Tibial artery (tissue), 4 donors: ENCODE results near the gene CCDC141.
"Not testable (repeated sequence)": the region's sequence is repeated elsewhere in the genome, so short reads cannot be mapped to it uniquely, and the experiment has no call there.

Experiments used
- DNase-seq, 2 donors: peaks; one replicate each; pipeline ENCODE4 v3.0.0-alpha.2; 2019
- H3K27ac ChIP-seq, 2 donors: fragments of 200-600 bp; sonication (generic) in 1 of 2; 1 replicate in 1 of 2; 2 replicates in 1 of 2; pipeline ENCODE4 v1.5.1; 2018 to 2019; ENCODE audit warnings: mild to moderate bottlenecking in 1 of 2
- H3K27me3 ChIP-seq, 2 donors: fragments of 200-600 bp; sonication (generic) in 1 of 2; one replicate each; pipeline versions ENCODE4 v1.5.1 to v1.6.0; 2016 to 2019
- H3K36me3 ChIP-seq, 3 donors: fragments of 200-600 bp; sonication (generic) in 2 of 3; one replicate each; pipeline ENCODE4 v1.5.1; 2016 to 2019; ENCODE audit warnings: mild to moderate bottlenecking in 2 of 3
- H3K4me1 ChIP-seq, 4 donors: fragments of 200-600 bp; sonication (generic) in 2 of 4; 1 replicate in 3 of 4; 2 replicates in 1 of 4; pipeline ENCODE4 v1.5.1; 2016 to 2019
- H3K4me3 ChIP-seq, 2 donors: fragments of 200-600 bp; sonication (generic) in 1 of 2; 1 replicate in 1 of 2; 2 replicates in 1 of 2; pipeline ENCODE4 v1.5.1; 2018 to 2019; ENCODE audit warnings: mild to moderate bottlenecking in 2 of 2
- H3K9me3 ChIP-seq, 3 donors: fragments of 200-600 bp; sonication (generic) in 1 of 3; one replicate each; pipeline ENCODE4 v1.5.1; 2016 to 2019
- intact Hi-C: fragments of 100-400 bp; cut with DNase I; formaldehyde crosslinking; loops from one replicate; pipeline ENCODE4 v1.15.0; 2023; ENCODE audit warnings: low total_unique reads
- TF ChIP-seq, protein P1 (sequence below), 2 experiments: fragments of 200-600 bp in 1 of 2; fragments of 450-650 bp in 1 of 2; IDR thresholded peaks; one replicate each; pipeline ENCODE4 v1.5.1; 2017 to 2019; ENCODE audit warnings: antibody characterized with exemption in 2 of 2, mild to moderate bottlenecking in 1 of 2, moderate library complexity in 1 of 2

CCDC141 gene

DNA sequence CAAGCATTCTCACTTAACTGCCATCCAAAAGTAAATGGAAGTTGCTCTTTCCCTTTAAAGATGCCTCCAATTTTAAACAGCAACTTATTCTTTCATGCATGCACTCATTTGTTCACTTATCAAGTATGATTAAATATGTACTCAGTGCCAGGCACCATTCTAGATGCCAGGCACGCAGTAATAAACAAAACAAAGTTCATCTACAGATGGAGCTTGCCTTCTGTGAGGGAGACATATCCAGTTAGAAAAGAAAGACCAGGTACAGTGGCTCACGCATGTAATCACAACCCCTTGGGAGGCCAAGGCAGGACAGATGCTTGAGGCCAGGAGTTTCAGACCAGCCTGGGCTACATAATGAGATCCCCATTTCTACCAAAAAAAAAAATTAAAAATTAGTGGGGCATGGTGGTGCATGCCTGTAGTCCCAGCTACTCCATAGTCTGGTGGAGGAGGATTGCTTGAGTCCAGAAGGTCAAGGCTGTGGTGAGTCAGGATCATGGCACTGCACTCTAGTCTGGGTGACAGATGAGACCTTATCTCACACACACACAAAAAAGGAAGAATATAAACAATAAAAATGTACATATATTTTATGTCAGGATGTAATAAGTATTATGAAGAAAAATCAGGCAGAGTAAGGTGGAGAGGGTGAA, 19.2 kb upstream of the CCDC141 start:
- TF ChIP-seq, protein P1, sequence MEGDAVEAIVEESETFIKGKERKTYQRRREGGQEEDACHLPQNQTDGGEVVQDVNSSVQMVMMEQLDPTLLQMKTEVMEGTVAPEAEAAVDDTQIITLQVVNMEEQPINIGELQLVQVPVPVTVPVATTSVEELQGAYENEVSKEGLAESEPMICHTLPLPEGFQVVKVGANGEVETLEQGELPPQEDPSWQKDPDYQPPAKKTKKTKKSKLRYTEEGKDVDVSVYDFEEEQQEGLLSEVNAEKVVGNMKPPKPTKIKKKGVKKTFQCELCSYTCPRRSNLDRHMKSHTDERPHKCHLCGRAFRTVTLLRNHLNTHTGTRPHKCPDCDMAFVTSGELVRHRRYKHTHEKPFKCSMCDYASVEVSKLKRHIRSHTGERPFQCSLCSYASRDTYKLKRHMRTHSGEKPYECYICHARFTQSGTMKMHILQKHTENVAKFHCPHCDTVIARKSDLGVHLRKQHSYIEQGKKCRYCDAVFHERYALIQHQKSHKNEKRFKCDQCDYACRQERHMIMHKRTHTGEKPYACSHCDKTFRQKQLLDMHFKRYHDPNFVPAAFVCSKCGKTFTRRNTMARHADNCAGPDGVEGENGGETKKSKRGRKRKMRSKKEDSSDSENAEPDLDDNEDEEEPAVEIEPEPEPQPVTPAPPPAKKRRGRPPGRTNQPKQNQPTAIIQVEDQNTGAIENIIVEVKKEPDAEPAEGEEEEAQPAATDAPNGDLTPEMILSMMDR (IDR thresholded peaks at IDR 0.05) = no peak

DNA sequence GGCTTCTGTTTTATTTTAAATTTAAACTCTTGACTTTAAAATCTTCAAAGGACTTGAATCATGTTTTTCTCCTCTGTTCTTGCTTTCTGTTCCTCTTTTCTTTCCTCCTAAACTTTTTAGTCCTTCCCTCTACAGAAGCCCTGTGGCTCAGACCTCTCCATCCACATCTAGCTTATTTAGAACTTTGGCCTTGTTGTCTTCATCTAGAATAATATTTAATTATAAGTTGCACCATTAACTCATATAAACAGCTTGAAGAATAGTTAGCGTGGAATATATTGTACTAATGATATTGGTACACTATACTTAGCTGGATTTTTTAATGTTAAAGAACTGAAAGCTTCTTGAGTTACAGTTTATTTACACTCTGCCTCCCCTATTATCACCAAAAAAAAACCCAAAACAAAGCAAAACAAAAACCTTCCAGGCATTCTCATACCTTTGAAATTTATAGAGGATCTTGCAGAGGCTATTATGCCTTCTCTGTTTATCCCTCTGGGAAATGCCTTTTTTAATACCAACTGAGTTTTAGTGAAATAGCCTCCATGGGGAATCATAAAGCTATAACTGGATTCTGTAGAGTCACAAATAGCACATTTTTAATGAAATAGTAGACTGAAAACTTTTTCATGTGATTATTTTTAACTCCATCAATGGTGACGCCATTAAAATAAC, 9.2 kb upstream of the CCDC141 start:
- H3K27me3 ChIP-seq = no peaks in the 10 kb centered on the region
- no peak overlapping the region for H3K27ac ChIP-seq
- no peak for DNase-seq
- no peaks in the 10 kb centered on the region for H3K36me3 ChIP-seq
- H3K4me3 ChIP-seq = no peak overlapping the region
- TF ChIP-seq, protein P1 (IDR thresholded peaks at IDR 0.05) = no peak
- peaks cover 0 to 18% (median 5%) of the 10 kb centered on the region in 4 donors for H3K4me1 ChIP-seq
- intact Hi-C loops = no loop called here
- no peaks in the 10 kb centered on the region for H3K9me3 ChIP-seq

More for the DNA sequence above, 19.2 kb upstream of the CCDC141 start:
- intact Hi-C loops = no loop called here
- no peaks in the 10 kb centered on the region for H3K36me3 ChIP-seq
- H3K27ac ChIP-seq = no peak overlapping the region
- no peaks in the 10 kb centered on the region for H3K27me3 ChIP-seq
- peaks cover 0 to 3% (median 0%) of the 10 kb centered on the region in 3 donors for H3K9me3 ChIP-seq
- no peaks in the 10 kb centered on the region for H3K4me1 ChIP-seq
- no peak for DNase-seq
- no peak overlapping the region for H3K4me3 ChIP-seq

- Histone ChIP-seq H3K4me1 (peaks cover 0 to 18% (median 5%) of the 10 kb centered on the region in 4 donors), H3K27me3 (no peaks in the 10 kb centered on the region), H3K9me3 (no peaks in the 10 kb centered on the region), H3K27ac (no peak overlapping the region), H3K4me3 (no peak overlapping the region), H3K36me3 (no peaks in the 10 kb centered on the region)
- intact Hi-C loops = no loop called here
- DNase-seq = no peak
- TF ChIP-seq, protein P1 (IDR thresholded peaks at IDR 0.05) = no peak
Measured at GRCh38 chr2:179057737-179058136, 7.8 kb upstream of the CCDC141 start.

DNA sequence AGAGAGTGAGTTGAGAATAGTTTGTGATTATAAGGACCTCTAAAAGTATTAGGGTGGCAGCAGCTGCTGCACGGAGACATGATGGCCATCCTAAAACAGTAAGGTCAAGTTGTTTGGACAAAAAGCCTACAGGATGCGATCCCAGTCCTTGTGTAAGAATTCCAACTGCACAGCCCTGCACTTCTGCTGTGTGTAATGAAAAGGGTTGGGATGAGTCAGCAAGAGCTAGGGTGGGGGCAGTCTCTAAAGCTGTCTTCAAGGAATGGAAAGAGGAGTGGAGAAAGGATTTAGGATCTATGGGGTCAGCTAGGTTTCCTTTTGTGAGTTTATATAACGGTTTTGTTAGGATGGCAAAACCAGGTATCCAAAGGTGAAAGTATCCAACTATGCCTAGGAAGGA, 3.6 kb upstream of the CCDC141 start:
- H3K27me3 ChIP-seq, DNase-seq, H3K9me3 ChIP-seq, H3K36me3 ChIP-seq, H3K27ac ChIP-seq, intact Hi-C loops, H3K4me3 ChIP-seq: not testable (repeated sequence)
- H3K4me1 ChIP-seq = peaks cover 0 to 28% (median 2%) of the 10 kb centered on the region in 4 donors

- Histone ChIP-seq H3K9me3 (no peaks in the 10 kb centered on the region), H3K27ac (no peak overlapping the region), H3K36me3 (no peaks in the 10 kb centered on the region), H3K4me1 (peaks cover 0 to 23% (median 0%) of the 10 kb centered on the region in 4 donors), H3K4me3 (no peak overlapping the region), H3K27me3 (no peaks in the 10 kb centered on the region)
- intact Hi-C loops = no loop called here
- TF ChIP-seq, protein P1 (IDR thresholded peaks at IDR 0.05) = no peak
- no peak for DNase-seq
Measured at GRCh38 chr2:179051250-179051649, 1.3 kb upstream of the CCDC141 start.

DNA sequence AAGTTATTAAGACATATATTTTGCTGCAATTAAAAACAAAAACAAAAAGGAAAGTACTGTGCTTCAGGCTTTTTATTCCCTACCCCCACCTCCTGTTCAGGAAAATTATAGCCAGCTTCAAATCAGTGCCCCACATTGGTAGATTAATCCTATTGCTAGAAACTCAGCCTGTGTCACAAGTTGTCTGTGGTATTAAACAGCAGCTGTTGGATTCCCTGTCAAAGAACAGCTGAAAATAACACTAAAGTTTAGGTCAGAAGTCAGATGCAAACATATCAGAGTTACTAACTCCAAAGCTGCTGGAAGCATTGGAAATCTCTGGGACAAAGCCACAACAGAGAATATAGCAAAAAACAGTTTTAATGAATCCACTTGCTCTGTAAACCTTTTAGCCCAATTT, 818 bp upstream of the CCDC141 start:
- H3K27me3 ChIP-seq = no peaks in the 10 kb centered on the region
- no peak overlapping the region for H3K27ac ChIP-seq
- DNase-seq = no peak
- no peaks in the 10 kb centered on the region for H3K9me3 ChIP-seq
- TF ChIP-seq, protein P1 (IDR thresholded peaks at IDR 0.05) = no peak
- peaks cover 0 to 23% (median 0%) of the 10 kb centered on the region in 4 donors for H3K4me1 ChIP-seq
- H3K4me3 ChIP-seq = no peak overlapping the region
- no peaks in the 10 kb centered on the region for H3K36me3 ChIP-seq
- intact Hi-C loops = no loop called here
